Osteoblast (primary cell): ENCODE measurements around the gene PTPRT. TPM values are rescaled to one million over a fixed set of nuclear protein-coding genes. Genes with fewer than 3 reads are reported as not detected.

Source experiments
- DNase-seq: peaks from one replicate; pipeline ENCODE4 v3.0.0; 2011; ENCODE audit warnings: low spot score, mixed read lengths; ENCODE audit not compliant: insufficient read length; ENCODE audit errors: missing footprints
- H2AFZ ChIP-seq: 2 replicates; pipeline ENCODE4 v1.6.0; 2011; ENCODE audit warnings: mild to moderate bottlenecking, low read length
- H3K27ac ChIP-seq: 2 replicates; pipeline ENCODE4 v1.5.1; 2011; ENCODE audit warnings: mild to moderate bottlenecking, low read depth, low read length, moderate library complexity
- H3K27me3 ChIP-seq: 2 replicates; pipeline ENCODE4 v1.6.0; 2012; ENCODE audit warnings: mild to moderate bottlenecking, control low read depth, inconsistent platforms, low read length, moderate library complexity; ENCODE audit not compliant: insufficient read depth
- H3K36me3 ChIP-seq: 2 replicates; pipeline ENCODE4 v1.5.1; 2011; ENCODE audit warnings: mild to moderate bottlenecking, low read length, control low read depth, moderate library complexity; ENCODE audit not compliant: insufficient read depth
- H3K4me1 ChIP-seq: 2 replicates; pipeline ENCODE4 v1.5.1; 2011; ENCODE audit warnings: mild to moderate bottlenecking, low read length, control low read depth, moderate library complexity; ENCODE audit not compliant: insufficient read depth
- H3K4me2 ChIP-seq: 2 replicates; pipeline ENCODE4 v1.6.0; 2011; ENCODE audit warnings: mild to moderate bottlenecking, low read length; ENCODE audit not compliant: insufficient read depth
- H3K4me3 ChIP-seq: fragments of 200-600 bp; sonication (generic); 3 replicates; pipeline ENCODE4 v1.5.1; 2012; ENCODE audit warnings: mild to moderate bottlenecking, low read length, inconsistent platforms; ENCODE audit not compliant: insufficient read depth
- H3K79me2 ChIP-seq: 2 replicates; pipeline ENCODE4 v1.6.0; 2012; ENCODE audit warnings: mild to moderate bottlenecking, low read length, control low read depth, inconsistent platforms; ENCODE audit not compliant: insufficient read depth
- H3K9me3 ChIP-seq: 2 replicates; pipeline ENCODE4 v1.5.1; 2011; ENCODE audit warnings: low read depth, low read length, control low read depth
- H4K20me1 ChIP-seq: 2 replicates; pipeline ENCODE4 v1.6.0; 2012; ENCODE audit warnings: mild to moderate bottlenecking, low read length, control low read depth; ENCODE audit not compliant: insufficient read depth
- total RNA-seq: library from RNA; depleted of rRNA; stranded (reverse); fragments of >200 nt; gene quantifications from 2 replicates; pipeline ENCODE4 v1.2.3, GENCODE V29; 2012
- TF ChIP-seq, protein P1 (sequence below): IDR thresholded peaks from 2 replicates; pipeline ENCODE4 v1.5.1; 2011; ENCODE audit warnings: mild to moderate bottlenecking, low read depth, low read length, moderate library complexity; ENCODE audit errors: extremely low read depth

The PTPRT gene
- total RNA-seq, 1 donor, result not detected

DNA sequence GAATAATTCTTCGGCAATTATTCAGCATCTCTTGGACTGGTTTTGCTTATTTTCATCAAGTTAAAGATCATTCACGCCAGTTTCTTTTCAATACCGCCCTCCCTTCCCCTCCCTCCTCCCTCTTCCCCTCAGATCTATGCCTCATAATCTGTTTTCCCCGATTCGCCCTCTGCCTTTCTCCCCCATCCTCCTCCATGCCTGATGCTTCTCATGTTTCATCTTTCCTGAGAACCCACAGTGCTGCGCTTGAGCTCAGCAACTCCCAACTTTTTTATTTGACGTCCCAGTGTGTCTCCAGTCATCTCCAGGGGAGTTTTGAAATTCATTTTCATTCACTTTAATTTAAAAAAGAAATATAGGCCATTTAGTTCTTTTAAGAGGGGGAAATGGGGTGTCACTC is 142.7 kb downstream of the PTPRT start:
- TF ChIP-seq, protein P1, sequence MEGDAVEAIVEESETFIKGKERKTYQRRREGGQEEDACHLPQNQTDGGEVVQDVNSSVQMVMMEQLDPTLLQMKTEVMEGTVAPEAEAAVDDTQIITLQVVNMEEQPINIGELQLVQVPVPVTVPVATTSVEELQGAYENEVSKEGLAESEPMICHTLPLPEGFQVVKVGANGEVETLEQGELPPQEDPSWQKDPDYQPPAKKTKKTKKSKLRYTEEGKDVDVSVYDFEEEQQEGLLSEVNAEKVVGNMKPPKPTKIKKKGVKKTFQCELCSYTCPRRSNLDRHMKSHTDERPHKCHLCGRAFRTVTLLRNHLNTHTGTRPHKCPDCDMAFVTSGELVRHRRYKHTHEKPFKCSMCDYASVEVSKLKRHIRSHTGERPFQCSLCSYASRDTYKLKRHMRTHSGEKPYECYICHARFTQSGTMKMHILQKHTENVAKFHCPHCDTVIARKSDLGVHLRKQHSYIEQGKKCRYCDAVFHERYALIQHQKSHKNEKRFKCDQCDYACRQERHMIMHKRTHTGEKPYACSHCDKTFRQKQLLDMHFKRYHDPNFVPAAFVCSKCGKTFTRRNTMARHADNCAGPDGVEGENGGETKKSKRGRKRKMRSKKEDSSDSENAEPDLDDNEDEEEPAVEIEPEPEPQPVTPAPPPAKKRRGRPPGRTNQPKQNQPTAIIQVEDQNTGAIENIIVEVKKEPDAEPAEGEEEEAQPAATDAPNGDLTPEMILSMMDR, result no peak
- Histone ChIP-seq H3K79me2 (no peaks in the 10 kb centered on the region), H3K9me3 (no peaks in the 10 kb centered on the region), H3K4me1 (no peaks in the 10 kb centered on the region), H3K36me3 (no peaks in the 10 kb centered on the region), H3K4me2 (no peak overlapping the region), H3K27me3 (no peaks in the 10 kb centered on the region), H3K4me3 (no peak overlapping the region), H2AFZ (no peak overlapping the region), H3K27ac (no peak overlapping the region), H4K20me1 (no peaks in the 10 kb centered on the region)
- DNase-seq, result no peak

DNA sequence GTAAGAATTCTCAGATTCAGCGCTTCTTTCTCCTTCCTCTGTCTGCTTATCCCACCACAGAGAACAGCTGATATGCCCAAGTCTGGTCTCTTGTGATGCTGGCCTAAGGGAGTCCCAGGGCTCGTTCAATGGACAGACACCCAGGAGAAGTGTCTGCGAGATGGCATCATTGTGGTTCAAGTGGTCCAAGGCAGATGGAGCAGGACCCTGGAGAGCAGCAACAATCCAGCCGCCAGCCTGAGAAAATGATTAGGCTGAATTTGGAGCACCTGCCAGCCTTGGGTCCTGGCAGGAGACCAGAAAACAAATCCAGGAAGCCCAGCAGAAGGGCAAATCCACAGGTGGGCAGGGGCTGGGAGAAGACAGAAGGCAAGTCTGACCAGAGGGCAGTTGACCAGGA is 145.8 kb downstream of the PTPRT start:
- Histone ChIP-seq H3K4me1 (no peaks in the 10 kb centered on the region), H3K27ac (no peak overlapping the region), H3K4me2 (no peak overlapping the region), H4K20me1 (no peaks in the 10 kb centered on the region), H3K79me2 (no peaks in the 10 kb centered on the region), H3K4me3 (no peak overlapping the region), H2AFZ (no peak overlapping the region), H3K9me3 (peaks cover 3% of the 10 kb centered on the region), H3K36me3 (no peaks in the 10 kb centered on the region), H3K27me3 (no peaks in the 10 kb centered on the region)
- TF ChIP-seq, protein P1, result no peak
- DNase-seq, result no peak

DNA sequence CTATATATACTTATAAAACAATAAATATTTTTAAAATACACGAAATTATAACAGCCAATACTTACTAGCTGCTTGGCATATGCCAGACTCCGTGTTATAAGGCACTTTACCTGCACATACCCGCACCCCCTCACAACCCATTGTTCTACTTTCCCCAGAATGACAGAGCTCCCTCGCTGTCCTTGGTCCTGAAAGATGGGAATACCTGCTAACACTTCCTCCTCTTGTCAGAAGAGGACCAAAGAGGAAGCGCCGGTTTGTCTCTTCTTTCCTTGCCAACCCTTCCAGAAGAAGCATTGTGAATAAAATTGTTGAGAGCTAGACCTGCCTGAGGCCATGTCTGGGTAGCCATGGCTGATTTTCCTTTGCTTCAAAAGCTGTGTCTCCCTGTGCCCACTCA is 149.3 kb downstream of the PTPRT start:
- no peak overlapping the region for H3K4me2 ChIP-seq
- DNase-seq, result no peak
- peaks cover 3% of the 10 kb centered on the region for H3K9me3 ChIP-seq
- no peaks in the 10 kb centered on the region for H4K20me1 ChIP-seq
- H3K79me2 ChIP-seq, result no peaks in the 10 kb centered on the region
- H3K4me3 ChIP-seq, result no peak overlapping the region
- no peak overlapping the region for H2AFZ ChIP-seq
- H3K4me1 ChIP-seq, result no peaks in the 10 kb centered on the region
- H3K27me3 ChIP-seq, result no peaks in the 10 kb centered on the region
- no peak overlapping the region for H3K27ac ChIP-seq
- TF ChIP-seq, protein P1, result no peak
- no peaks in the 10 kb centered on the region for H3K36me3 ChIP-seq

DNA sequence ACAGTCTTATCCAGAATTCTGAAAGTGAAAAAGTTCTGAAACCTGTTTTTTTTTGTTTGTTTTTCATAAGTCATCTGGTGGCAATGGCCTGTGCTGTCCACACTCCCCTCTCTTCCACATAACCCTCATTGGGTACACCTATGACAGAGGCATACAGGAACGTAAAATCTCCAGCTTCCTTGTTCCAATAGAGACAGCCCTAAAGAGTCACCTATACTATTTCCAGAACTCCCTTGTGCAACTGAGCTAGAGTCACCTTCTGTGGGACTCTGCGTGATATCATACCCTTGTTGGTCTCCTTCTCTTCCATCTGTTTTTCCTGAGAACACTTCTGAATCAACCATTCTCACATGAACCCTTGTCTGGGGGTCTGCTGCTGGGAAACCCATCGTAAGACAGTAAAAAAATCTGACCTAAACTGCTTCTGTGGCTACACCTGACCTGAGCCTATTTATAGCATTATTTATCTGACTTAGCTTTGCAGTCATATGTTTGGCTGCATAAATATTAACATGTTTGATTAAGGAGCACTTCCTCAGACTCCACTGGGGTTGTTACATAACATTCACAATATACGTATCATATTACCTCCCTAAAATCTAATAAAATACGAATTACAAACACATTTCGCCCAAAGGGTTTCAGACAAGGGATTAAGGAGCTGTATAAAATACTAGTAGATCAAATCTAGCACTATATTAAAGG is 151.9 kb downstream of the PTPRT start:
- no peak for DNase-seq
- H3K9me3 ChIP-seq, result peaks cover 3% of the 10 kb centered on the region
- no peak overlapping the region for H3K27ac ChIP-seq
- H3K36me3 ChIP-seq, result no peaks in the 10 kb centered on the region
- H3K4me3 ChIP-seq, result no peak overlapping the region
- H4K20me1 ChIP-seq, result no peaks in the 10 kb centered on the region
- no peaks in the 10 kb centered on the region for H3K79me2 ChIP-seq
- H3K4me2 ChIP-seq, result no peak overlapping the region
- no peaks in the 10 kb centered on the region for H3K4me1 ChIP-seq
- TF ChIP-seq, protein P1, result no peak
- H2AFZ ChIP-seq, result no peak overlapping the region
- H3K27me3 ChIP-seq, result no peaks in the 10 kb centered on the region
